HG02571 (cell line): ENCODE results near the gene DUSP14.
A peak's percentile ranks its signal among the peaks of the same experiment; 100 is the strongest.
"Not testable (repeated sequence)": the region's sequence is repeated elsewhere in the genome, so short reads cannot be mapped to it uniquely, and the experiment has no call there.

ENCODE experiments used
- ATAC-seq: cut with Tn5 transposase; IDR thresholded peaks from one replicate; pipeline ENCODE4 v1.9.1; 2021; ENCODE audit warnings: mild to moderate bottlenecking, moderate library complexity; ENCODE audit not compliant: unreplicated experiment

Gene DUSP14

GRCh38 chr17:37483311-37484039 is 6.2 kb upstream of the DUSP14 start:
- ATAC-seq: no peak

- no peak for ATAC-seq
These were observed 3.6 kb upstream of the DUSP14 start for GRCh38 chr17:37485938-37486570.

GRCh38 chr17:37488009-37488604 is 1.6 kb upstream of the DUSP14 start:
- no peak for ATAC-seq

GRCh38 chr17:37488607-37489196 is 989 bp upstream of the DUSP14 start:
- ATAC-seq: no peak

GRCh38 chr17:37490022-37490587 is 414 bp downstream of the DUSP14 start:
- peak; percentile 47 for ATAC-seq

GRCh38 chr17:37490638-37491614 is 1.2 kb downstream of the DUSP14 start:
- ATAC-seq: no peak

- no peak for ATAC-seq
These were observed 2.5 kb downstream of the DUSP14 start for GRCh38 chr17:37492167-37492566.

GRCh38 chr17:37493249-37494027 is 3.7 kb downstream of the DUSP14 start:
- ATAC-seq: no peak

GRCh38 chr17:37494401-37494831 is 4.7 kb downstream of the DUSP14 start:
- no peak for ATAC-seq

- ATAC-seq: no peak
These were observed 5.3 kb downstream of the DUSP14 start for GRCh38 chr17:37494971-37495370.

GRCh38 chr17:37500378-37500777 is 10.7 kb downstream of the DUSP14 start:
- ATAC-seq: no peak

- no peak for ATAC-seq
These were observed 12.6 kb downstream of the DUSP14 start for GRCh38 chr17:37502009-37502936.

- ATAC-seq: no peak
These were observed 13.5 kb downstream of the DUSP14 start for GRCh38 chr17:37503148-37503547.

- no peak for ATAC-seq
These were observed 15.6 kb downstream of the DUSP14 start for GRCh38 chr17:37505333-37505732.

GRCh38 chr17:37506678-37507077 is 17.0 kb downstream of the DUSP14 start:
- no peak for ATAC-seq

- ATAC-seq: no peak
These were observed 17.4 kb downstream of the DUSP14 start for GRCh38 chr17:37507111-37507510.

GRCh38 chr17:37510056-37510455 is 20.4 kb downstream of the DUSP14 start:
- no peak for ATAC-seq

GRCh38 chr17:37511642-37512041 is 22.0 kb downstream of the DUSP14 start:
- not testable (repeated sequence) for ATAC-seq
